RWPE2 (cell line): Measurements from ENCODE around the gene HCST.

Experiments
- ATAC-seq: fragments of 200-7000 bp; cut with Tn5 transposase; 3 replicates; pipeline ENCODE4 v1.9.1; 2021; ENCODE audit warnings: low read depth
- DNase-seq: peaks from one replicate; pipeline ENCODE4 v3.0.0-alpha.2; 2020; ENCODE audit warnings: low spot score
- H3K27ac ChIP-seq: fragments of 450-650 bp; 2 replicates; pipeline ENCODE4 v1.5.1; 2017; ENCODE audit warnings: mild to moderate bottlenecking; ENCODE audit not compliant: poor library complexity, severe bottlenecking
- H3K27me3 ChIP-seq: fragments of 250-450 bp; sonication (Bioruptor Pico); 2 replicates; pipeline ENCODE4 v1.5.1; 2021; ENCODE audit warnings: mild to moderate bottlenecking, moderate library complexity; ENCODE audit not compliant: insufficient read depth, poor library complexity, severe bottlenecking
- H3K36me3 ChIP-seq: fragments of 250-450 bp; sonication (Bioruptor Pico); 2 replicates; pipeline ENCODE4 v1.5.1; 2020; ENCODE audit warnings: low read depth, mild to moderate bottlenecking, moderate library complexity
- H3K4me1 ChIP-seq: fragments of 250-450 bp; sonication (Bioruptor Pico); 2 replicates; pipeline ENCODE4 v1.5.1; 2021; ENCODE audit warnings: mild to moderate bottlenecking, moderate library complexity; ENCODE audit not compliant: insufficient read depth, poor library complexity, severe bottlenecking
- H3K4me3 ChIP-seq: fragments of 250-450 bp; sonication (Bioruptor Pico); 2 replicates; pipeline ENCODE4 v1.5.1; 2021; ENCODE audit warnings: mild to moderate bottlenecking, moderate library complexity; ENCODE audit not compliant: severe bottlenecking
- H3K9me3 ChIP-seq: fragments of 250-450 bp; sonication (Bioruptor Pico); 2 replicates; pipeline ENCODE4 v1.5.1; 2021; ENCODE audit warnings: mild to moderate bottlenecking, moderate library complexity; ENCODE audit not compliant: severe bottlenecking
- TF ChIP-seq, protein P1 (sequence below): fragments of 450-650 bp; IDR thresholded peaks from one replicate; pipeline ENCODE4 v1.5.1; 2017; ENCODE audit warnings: mild to moderate bottlenecking, moderate library complexity; ENCODE audit not compliant: poor library complexity, severe bottlenecking

HCST gene

DNA sequence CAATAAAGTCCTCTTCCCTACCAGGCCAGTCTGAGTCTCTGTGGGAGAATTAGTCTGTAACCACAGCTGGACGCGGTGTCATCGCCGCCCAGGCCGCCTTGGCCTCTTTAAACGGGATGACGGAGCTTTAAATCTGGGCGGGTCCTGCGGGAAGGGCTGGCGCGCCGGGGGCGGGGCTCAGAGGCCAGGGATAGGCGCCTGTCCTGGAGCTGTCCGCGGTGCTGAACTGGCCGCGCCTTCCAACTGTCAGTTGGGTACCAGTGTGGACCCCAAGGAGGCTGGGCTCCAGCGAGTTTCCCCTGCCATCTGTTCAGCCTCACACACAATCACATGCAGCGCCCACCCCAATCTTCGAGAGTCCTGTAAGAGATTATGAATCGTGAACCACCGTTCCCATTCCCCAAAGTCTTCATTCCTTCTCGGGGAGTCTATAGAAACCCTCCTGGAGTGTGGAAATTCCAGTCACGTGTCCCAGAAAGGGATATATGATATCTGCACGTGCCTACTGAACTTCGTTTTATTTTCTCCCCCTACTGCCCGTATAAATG, 22.5 kb upstream of the HCST start:
- Histone ChIP-seq H3K9me3 (no peaks in the 10 kb centered on the region), H3K36me3 (no peaks in the 10 kb centered on the region), H3K4me1 (no peaks in the 10 kb centered on the region), H3K4me3 (no peak overlapping the region), H3K27ac (no peak overlapping the region), H3K27me3 (peaks cover 7% of the 10 kb centered on the region)
- DNase-seq, result peak; percentile 89
- peak; percentile 92 for ATAC-seq
- TF ChIP-seq, protein P1, sequence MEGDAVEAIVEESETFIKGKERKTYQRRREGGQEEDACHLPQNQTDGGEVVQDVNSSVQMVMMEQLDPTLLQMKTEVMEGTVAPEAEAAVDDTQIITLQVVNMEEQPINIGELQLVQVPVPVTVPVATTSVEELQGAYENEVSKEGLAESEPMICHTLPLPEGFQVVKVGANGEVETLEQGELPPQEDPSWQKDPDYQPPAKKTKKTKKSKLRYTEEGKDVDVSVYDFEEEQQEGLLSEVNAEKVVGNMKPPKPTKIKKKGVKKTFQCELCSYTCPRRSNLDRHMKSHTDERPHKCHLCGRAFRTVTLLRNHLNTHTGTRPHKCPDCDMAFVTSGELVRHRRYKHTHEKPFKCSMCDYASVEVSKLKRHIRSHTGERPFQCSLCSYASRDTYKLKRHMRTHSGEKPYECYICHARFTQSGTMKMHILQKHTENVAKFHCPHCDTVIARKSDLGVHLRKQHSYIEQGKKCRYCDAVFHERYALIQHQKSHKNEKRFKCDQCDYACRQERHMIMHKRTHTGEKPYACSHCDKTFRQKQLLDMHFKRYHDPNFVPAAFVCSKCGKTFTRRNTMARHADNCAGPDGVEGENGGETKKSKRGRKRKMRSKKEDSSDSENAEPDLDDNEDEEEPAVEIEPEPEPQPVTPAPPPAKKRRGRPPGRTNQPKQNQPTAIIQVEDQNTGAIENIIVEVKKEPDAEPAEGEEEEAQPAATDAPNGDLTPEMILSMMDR, result no peak

DNA sequence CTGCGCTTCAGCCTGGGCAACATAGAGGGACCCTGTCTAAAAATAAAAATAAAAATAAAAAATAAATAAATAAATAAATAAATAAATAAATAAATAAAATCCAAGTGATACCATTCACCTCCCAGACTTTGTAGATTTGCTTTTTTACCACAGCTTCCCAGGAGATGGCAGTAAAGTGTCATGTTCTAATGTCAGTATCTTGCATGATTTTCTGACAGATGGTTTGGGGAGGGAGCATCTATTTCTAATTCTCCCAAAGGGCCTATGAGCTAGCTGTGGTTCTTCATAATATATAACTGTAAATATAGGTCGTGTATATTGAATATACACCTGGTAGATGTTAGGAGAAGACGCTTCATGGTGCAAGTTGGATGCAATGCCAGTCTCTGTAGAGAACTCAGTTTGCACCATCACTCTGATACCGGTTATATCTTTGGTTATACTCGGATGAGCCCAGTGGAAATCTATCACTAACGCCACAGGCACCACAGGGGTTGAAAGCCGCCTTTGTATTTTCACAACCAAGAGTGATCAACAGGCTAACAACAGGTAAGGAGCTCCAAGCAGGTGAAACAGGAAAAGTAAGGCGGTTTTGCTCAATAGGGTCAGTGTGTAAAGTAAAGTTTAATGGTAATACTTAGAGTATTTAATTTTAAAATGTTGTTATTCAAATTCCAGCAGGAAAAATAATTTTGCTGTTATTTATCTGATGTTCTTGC, 20.1 kb upstream of the HCST start:
- H3K27ac ChIP-seq, result no peak overlapping the region
- ATAC-seq, result peak; percentile 46
- TF ChIP-seq, protein P1, result peak; percentile 47

DNA sequence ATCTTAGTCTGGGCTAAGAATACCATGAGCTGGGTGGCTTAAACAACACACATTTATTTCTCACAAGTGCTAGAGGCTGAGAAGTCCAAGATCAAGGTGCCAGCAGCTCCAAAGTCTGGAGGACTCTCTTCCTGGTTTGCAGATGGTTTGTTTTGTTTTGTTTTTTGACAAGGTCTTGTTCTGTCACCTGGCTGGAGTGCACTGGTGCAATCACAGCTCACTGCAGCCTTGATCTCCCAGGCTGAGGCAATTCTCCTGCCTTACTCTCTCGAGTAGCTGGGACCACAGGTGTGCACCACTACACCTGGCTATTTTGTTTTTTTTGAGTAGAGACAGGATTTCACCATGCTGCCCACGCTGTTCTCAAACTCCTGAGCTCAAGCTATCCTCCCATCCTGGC, 18.4 kb upstream of the HCST start:
- Histone ChIP-seq H3K27me3 (peaks cover 7% of the 10 kb centered on the region), H3K4me3 (no peak overlapping the region), H3K36me3 (peaks cover 13% of the 10 kb centered on the region), H3K4me1 (no peaks in the 10 kb centered on the region), H3K27ac (no peak overlapping the region), H3K9me3 (no peaks in the 10 kb centered on the region)
- ATAC-seq, result no peak
- no peak for DNase-seq
- TF ChIP-seq, protein P1, result no peak

More for the DNA sequence above, 20.1 kb upstream of the HCST start:
- Histone ChIP-seq H3K4me3 (no peak overlapping the region), H3K9me3 (no peaks in the 10 kb centered on the region), H3K27me3 (peaks cover 7% of the 10 kb centered on the region), H3K4me1 (no peaks in the 10 kb centered on the region), H3K36me3 (no peaks in the 10 kb centered on the region)
- no peak for DNase-seq

DNA sequence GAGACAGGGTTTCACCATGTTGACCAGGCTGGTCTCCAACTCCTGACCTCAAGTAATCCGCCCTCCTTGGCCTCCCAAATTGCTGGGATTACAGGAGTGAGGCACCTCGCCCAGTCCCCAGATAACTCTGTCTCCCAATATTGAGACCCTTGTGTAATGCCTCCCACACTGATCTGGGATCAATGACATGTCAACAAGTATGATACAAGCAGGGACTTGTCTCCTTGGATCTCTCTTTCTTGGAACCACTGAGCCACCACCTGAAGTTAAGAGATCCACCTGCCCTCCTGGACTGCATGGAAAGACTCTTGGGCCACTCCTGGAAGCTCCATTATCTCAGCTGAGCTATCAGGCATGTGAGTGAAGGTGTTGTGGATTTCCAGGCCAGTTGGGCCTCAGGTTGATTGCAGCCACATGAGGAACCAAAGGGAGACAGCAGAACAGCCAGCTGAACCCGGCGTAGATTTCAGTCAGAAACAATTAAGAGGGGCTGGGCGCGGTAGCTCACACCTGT, 17.0 kb upstream of the HCST start:
- Histone ChIP-seq H3K27ac (no peak overlapping the region), H3K4me3 (no peak overlapping the region), H3K4me1 (no peaks in the 10 kb centered on the region), H3K9me3 (no peaks in the 10 kb centered on the region), H3K36me3 (peaks cover 24% of the 10 kb centered on the region), H3K27me3 (no peaks in the 10 kb centered on the region)
- no peak for DNase-seq
- TF ChIP-seq, protein P1, result no peak
- no peak for ATAC-seq

DNA sequence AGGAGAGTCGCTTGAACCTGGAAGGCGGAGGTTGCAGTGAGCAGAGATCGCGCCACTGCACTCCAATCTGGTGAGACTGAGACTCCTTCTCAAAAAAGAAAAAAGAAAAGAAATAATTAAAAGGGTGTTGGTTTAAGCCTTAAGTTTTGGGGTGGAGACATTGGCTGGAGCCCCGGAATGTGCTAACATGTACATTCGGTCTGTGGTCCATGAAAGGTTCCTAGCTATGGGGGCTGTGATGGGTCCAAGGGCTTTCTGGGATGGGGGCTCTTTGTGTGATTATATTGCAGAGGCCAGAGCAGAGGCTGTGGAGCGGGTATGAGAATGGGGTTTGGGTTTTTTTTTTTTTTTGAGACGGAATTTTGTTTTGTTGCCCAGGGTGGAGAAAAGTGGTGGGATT, 16.4 kb upstream of the HCST start:
- no peak overlapping the region for H3K27ac ChIP-seq
- DNase-seq, result no peak

More for the DNA sequence above, 16.4 kb upstream of the HCST start:
- TF ChIP-seq, protein P1, result no peak
- no peaks in the 10 kb centered on the region for H3K9me3 ChIP-seq
- no peaks in the 10 kb centered on the region for H3K4me1 ChIP-seq
- no peak for ATAC-seq
- peaks cover 30% of the 10 kb centered on the region for H3K36me3 ChIP-seq
- H3K4me3 ChIP-seq, result no peak overlapping the region
- no peaks in the 10 kb centered on the region for H3K27me3 ChIP-seq
